Tibial nerve (tissue), 4 donors: ENCODE results near the gene PCLO.

Experiments
- EP300 ChIP-seq, 2 donors: sonication (generic); formaldehyde crosslinking; IDR thresholded peaks; one replicate each; pipeline ENCODE4 v1.6.1; 2017; ENCODE audit warnings: antibody characterized with exemption in 2 of 2, mild to moderate bottlenecking in 1 of 2
- POLR2A ChIP-seq, 2 donors: fragments of 450-650 bp; IDR thresholded peaks; one replicate each; pipeline ENCODE4 v1.6.1; 2017; ENCODE audit warnings: antibody characterized with exemption in 2 of 2, mild to moderate bottlenecking in 2 of 2, moderate library complexity in 2 of 2
- TF ChIP-seq, protein P1 (sequence below), 5 experiments: fragments of 200-600 bp in 3 of 5; fragments of 450-650 bp in 2 of 5; sonication (generic) in 3 of 5; IDR thresholded peaks; one replicate each; pipeline ENCODE4 v1.5.1; 2016 to 2019; ENCODE audit warnings: antibody characterized with exemption in 5 of 5, mild to moderate bottlenecking in 3 of 5, moderate library complexity in 2 of 5

DNA sequence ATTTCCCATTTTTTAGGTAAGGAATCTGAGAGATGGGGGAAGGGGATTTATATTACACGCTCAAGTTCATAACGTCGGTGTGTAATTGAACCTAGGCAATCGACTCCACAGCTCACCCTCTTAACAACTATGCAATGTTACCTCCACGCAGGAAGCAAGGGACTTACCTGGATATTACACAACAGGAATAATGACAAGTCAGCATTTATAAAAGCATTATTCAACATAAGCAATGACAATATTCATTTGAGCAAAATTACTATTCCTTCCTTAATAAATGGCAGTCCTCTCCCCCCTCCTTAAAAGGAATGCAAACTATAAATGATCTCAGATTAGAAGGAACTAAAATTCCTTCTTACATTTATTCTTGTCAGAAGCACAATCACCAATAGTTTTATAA lies 104.0 kb downstream of the PCLO start:
- TF ChIP-seq, protein P1, sequence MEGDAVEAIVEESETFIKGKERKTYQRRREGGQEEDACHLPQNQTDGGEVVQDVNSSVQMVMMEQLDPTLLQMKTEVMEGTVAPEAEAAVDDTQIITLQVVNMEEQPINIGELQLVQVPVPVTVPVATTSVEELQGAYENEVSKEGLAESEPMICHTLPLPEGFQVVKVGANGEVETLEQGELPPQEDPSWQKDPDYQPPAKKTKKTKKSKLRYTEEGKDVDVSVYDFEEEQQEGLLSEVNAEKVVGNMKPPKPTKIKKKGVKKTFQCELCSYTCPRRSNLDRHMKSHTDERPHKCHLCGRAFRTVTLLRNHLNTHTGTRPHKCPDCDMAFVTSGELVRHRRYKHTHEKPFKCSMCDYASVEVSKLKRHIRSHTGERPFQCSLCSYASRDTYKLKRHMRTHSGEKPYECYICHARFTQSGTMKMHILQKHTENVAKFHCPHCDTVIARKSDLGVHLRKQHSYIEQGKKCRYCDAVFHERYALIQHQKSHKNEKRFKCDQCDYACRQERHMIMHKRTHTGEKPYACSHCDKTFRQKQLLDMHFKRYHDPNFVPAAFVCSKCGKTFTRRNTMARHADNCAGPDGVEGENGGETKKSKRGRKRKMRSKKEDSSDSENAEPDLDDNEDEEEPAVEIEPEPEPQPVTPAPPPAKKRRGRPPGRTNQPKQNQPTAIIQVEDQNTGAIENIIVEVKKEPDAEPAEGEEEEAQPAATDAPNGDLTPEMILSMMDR (IDR thresholded peaks at IDR 0.05) = no peak
- TF ChIP-seq POLR2A (IDR thresholded peaks at IDR 0.05) = no peak
- no peak for TF ChIP-seq EP300 (IDR thresholded peaks at IDR 0.05)
